Parathyroid adenoma (tissue), 2 donors: ENCODE data around the gene EXOG.

Experiments used
- H2AFZ ChIP-seq: fragments of 300-600 bp; sonication (generic); one replicate; pipeline ENCODE4 v1.7.0; 2017; ENCODE audit warnings: antibody characterized with exemption, mild to moderate bottlenecking
- H3K27ac ChIP-seq: fragments of 300-600 bp; sonication (generic); one replicate; pipeline ENCODE4 v1.7.0; 2017
- H3K27me3 ChIP-seq: fragments of 300-600 bp; sonication (generic); one replicate; pipeline ENCODE4 v1.7.0; 2017; ENCODE audit warnings: low read length; ENCODE audit not compliant: control insufficient read depth, insufficient read depth
- H3K36me3 ChIP-seq: fragments of 300-600 bp; sonication (generic); one replicate; pipeline ENCODE4 v1.7.0; 2017; ENCODE audit warnings: low read length; ENCODE audit not compliant: control insufficient read depth, insufficient read depth
- H3K4me1 ChIP-seq: fragments of 300-600 bp; sonication (generic); one replicate; pipeline ENCODE4 v1.7.0; 2017; ENCODE audit warnings: control low read depth
- H3K4me2 ChIP-seq: fragments of 300-600 bp; sonication (generic); one replicate; pipeline ENCODE4 v1.7.0; 2017; ENCODE audit warnings: low read length
- H3K4me3 ChIP-seq: fragments of 300-600 bp; sonication (generic); one replicate; pipeline ENCODE4 v1.7.0; 2017; ENCODE audit warnings: low read depth, low read length
- H3K79me2 ChIP-seq: fragments of 300-600 bp; sonication (generic); one replicate; pipeline ENCODE4 v1.7.0; 2017; ENCODE audit warnings: control low read depth
- H3K9ac ChIP-seq: fragments of 300-600 bp; sonication (generic); one replicate; pipeline ENCODE4 v1.7.0; 2017; ENCODE audit warnings: mild to moderate bottlenecking
- H3K9me3 ChIP-seq: fragments of 300-600 bp; sonication (generic); one replicate; pipeline ENCODE4 v1.7.0; 2017; ENCODE audit warnings: low read length; ENCODE audit not compliant: control insufficient read depth
- TF ChIP-seq, protein P1 (sequence below): fragments of 300-600 bp; sonication (generic); IDR thresholded peaks from one replicate; pipeline ENCODE4 v1.7.0; 2017; ENCODE audit warnings: antibody characterized with exemption, mild to moderate bottlenecking
- donor health status: primary hyperparathyroidism.

Gene EXOG

DNA sequence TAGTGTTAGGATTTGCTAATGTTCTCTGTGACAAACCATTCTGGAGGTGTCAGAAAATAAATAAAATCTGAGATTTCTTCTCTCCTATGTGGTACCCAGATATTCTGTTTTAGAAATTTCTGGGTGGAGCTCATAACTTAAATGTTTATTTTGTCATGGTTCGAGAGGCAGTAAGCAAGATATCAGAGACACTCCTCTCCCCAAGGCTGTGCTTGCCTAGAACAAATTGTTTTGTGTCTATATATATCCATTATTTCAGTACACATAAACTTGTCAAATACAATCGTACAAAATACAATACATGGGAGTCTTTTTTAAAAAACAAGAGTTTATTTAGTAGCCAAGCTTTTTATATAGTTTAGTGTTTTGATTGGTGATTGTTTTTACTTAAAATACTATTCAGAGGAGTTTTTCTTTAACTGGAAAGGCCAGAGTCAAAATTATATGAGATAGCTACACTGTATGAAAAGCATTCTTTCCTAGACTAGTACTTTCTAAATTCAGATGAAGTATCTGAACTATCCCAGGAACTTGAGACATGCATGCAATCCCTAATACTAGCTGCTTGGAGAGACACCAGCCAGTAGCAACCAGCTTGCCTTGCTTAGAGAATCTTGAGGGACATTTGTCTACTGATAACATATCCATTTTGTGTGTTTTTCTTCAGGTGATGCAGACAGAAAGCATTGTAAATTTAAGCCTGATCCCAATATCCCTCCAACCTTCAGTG, 4.7 kb downstream of the EXOG start:
- no peak overlapping the region for H3K27ac ChIP-seq
- TF ChIP-seq, protein P1, sequence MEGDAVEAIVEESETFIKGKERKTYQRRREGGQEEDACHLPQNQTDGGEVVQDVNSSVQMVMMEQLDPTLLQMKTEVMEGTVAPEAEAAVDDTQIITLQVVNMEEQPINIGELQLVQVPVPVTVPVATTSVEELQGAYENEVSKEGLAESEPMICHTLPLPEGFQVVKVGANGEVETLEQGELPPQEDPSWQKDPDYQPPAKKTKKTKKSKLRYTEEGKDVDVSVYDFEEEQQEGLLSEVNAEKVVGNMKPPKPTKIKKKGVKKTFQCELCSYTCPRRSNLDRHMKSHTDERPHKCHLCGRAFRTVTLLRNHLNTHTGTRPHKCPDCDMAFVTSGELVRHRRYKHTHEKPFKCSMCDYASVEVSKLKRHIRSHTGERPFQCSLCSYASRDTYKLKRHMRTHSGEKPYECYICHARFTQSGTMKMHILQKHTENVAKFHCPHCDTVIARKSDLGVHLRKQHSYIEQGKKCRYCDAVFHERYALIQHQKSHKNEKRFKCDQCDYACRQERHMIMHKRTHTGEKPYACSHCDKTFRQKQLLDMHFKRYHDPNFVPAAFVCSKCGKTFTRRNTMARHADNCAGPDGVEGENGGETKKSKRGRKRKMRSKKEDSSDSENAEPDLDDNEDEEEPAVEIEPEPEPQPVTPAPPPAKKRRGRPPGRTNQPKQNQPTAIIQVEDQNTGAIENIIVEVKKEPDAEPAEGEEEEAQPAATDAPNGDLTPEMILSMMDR = no peak
- H3K4me2 ChIP-seq = no peak overlapping the region
- no peaks in the 10 kb centered on the region for H3K9me3 ChIP-seq
- no peaks in the 10 kb centered on the region for H3K79me2 ChIP-seq
- H2AFZ ChIP-seq = no peak overlapping the region
- no peaks in the 10 kb centered on the region for H3K27me3 ChIP-seq
- no peaks in the 10 kb centered on the region for H3K4me1 ChIP-seq
- no peaks in the 10 kb centered on the region for H3K36me3 ChIP-seq
- H3K4me3 ChIP-seq = no peak overlapping the region
- H3K9ac ChIP-seq = no peak overlapping the region

DNA sequence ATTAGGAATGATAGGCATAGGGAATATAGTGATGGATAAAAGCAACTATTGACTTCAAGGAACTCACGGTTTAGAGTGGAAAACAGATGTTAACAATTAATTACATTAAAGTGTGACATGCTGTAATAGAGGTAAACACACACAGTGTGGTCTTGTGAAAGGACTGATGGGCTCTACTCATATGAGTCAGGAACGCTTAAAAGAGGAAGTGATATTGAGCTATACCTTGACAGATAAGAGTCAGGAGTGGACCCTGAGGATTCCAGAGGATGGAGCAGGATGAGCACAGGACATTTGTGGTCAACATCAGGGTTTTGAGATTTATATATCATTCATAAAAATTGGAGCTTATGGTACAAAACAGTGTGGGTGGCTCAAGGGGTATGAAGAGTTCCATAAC, 11.0 kb downstream of the EXOG start:
- H3K4me3 ChIP-seq = no peak overlapping the region

DNA sequence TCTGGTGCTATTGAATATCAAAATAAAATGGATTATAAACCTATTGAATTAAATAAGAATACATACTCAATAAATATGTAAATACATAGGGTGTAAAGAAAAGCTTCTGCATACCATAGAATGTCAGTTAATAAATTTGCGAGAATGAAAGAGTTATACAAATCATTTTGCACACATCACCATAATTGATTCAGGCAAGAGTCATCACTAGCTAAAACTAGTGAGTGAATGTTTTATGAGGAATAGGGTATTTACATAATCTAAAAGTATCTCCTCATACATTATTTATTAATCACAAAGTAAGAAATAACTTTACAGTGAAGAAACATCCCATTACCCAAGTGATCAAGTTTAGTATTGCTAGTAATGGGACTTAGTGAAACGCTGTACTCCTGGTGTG, 13.6 kb downstream of the EXOG start:
- TF ChIP-seq, protein P1 = no peak
- Histone ChIP-seq H3K9me3 (no peaks in the 10 kb centered on the region), H3K9ac (no peak overlapping the region), H3K36me3 (no peaks in the 10 kb centered on the region), H2AFZ (no peak overlapping the region), H3K27me3 (no peaks in the 10 kb centered on the region), H3K79me2 (no peaks in the 10 kb centered on the region), H3K4me1 (no peaks in the 10 kb centered on the region), H3K4me2 (no peak overlapping the region), H3K27ac (no peak overlapping the region), H3K4me3 (no peak overlapping the region)

More for the DNA sequence above, 11.0 kb downstream of the EXOG start:
- Histone ChIP-seq H3K27ac (no peak overlapping the region), H2AFZ (no peak overlapping the region), H3K9ac (no peak overlapping the region), H3K79me2 (no peaks in the 10 kb centered on the region), H3K9me3 (no peaks in the 10 kb centered on the region), H3K36me3 (no peaks in the 10 kb centered on the region), H3K4me1 (no peaks in the 10 kb centered on the region), H3K4me2 (no peak overlapping the region), H3K27me3 (no peaks in the 10 kb centered on the region)
- TF ChIP-seq, protein P1 = no peak

DNA sequence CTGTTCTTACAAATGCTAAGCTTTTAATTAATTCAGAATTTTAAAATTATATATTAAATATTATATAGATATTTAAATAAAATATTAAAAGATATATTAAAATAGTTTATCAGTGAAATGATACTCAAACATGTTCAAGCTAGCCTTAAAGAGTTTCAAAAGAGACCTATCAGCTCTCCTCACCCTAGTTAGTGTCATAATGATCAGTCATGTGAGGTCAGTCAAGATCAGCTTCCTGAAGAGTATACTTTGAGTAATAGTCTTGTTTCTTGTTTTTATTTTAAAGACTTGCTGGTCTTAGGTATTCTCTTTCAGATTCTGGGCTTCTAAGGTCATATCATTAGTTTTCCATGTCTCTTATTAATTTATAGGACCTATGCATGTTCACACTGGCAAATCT, 14.5 kb downstream of the EXOG start:
- H3K4me3 ChIP-seq = no peak overlapping the region
- H3K27me3 ChIP-seq = no peaks in the 10 kb centered on the region
- no peaks in the 10 kb centered on the region for H3K9me3 ChIP-seq
- H3K4me1 ChIP-seq = no peaks in the 10 kb centered on the region
- no peak overlapping the region for H3K27ac ChIP-seq
- no peak overlapping the region for H3K9ac ChIP-seq
- H3K79me2 ChIP-seq = no peaks in the 10 kb centered on the region
- H2AFZ ChIP-seq = no peak overlapping the region
- TF ChIP-seq, protein P1 = no peak
- no peaks in the 10 kb centered on the region for H3K36me3 ChIP-seq
- H3K4me2 ChIP-seq = no peak overlapping the region

DNA sequence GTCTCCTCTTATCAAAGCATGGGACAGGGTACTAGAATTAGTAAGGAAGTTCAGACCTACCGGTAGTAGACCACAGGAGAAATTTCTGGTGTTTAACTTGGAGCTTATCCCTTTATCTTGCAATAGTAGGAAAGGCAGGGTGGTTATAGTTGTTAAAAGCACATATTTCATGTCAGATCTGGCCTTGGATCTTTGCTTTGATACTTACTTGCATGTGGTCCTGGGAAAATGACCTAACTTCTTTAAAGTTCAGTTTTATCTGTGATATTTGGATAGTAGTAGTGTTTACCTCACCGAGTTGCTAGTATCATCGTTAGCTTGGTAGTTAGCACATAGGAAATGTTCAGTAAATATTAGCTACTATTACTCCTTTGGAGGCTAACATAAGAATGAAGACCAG, 15.4 kb downstream of the EXOG start:
- Histone ChIP-seq H2AFZ (no peak overlapping the region), H3K4me3 (no peak overlapping the region), H3K27me3 (no peaks in the 10 kb centered on the region), H3K36me3 (no peaks in the 10 kb centered on the region), H3K79me2 (no peaks in the 10 kb centered on the region), H3K4me2 (no peak overlapping the region), H3K27ac (no peak overlapping the region), H3K9me3 (no peaks in the 10 kb centered on the region), H3K9ac (no peak overlapping the region), H3K4me1 (no peaks in the 10 kb centered on the region)
- TF ChIP-seq, protein P1 = no peak
